Neural cell (in vitro differentiated cells): Measurements from ENCODE around the gene DPP6. TPM values are rescaled to one million over a fixed set of nuclear protein-coding genes. Genes with fewer than 3 reads are reported as not detected.

ENCODE experiments used
- H2AFZ ChIP-seq: fragments of 200-600, 300-800 bp; sonication (generic), shearing (Covaris generic); 2 replicates; pipeline ENCODE4 v1.6.0; 2014; ENCODE audit warnings: low read depth, mild to moderate bottlenecking, antibody characterized with exemption, low read length, moderate library complexity
- H3F3A ChIP-seq: fragments of 200-600 bp; shearing (Covaris generic); 2 replicates; pipeline ENCODE4 v1.6.1; 2016; ENCODE audit warnings: mild to moderate bottlenecking, moderate library complexity, mixed read lengths, antibody characterized with exemption, low read length; ENCODE audit not compliant: insufficient read depth, poor library complexity, severe bottlenecking
- H3K27ac ChIP-seq: fragments of 200-600, 300-800 bp; sonication (generic), shearing (Covaris generic); 2 replicates; pipeline ENCODE4 v1.5.1; 2014; ENCODE audit warnings: mild to moderate bottlenecking, low read length, moderate library complexity
- H3K27me3 ChIP-seq: fragments of 300-800, 200-600 bp; sonication (generic), shearing (Covaris generic); 2 replicates; pipeline ENCODE4 v1.6.0; 2014; ENCODE audit warnings: mild to moderate bottlenecking, low read depth, low read length, moderate library complexity; ENCODE audit not compliant: insufficient read depth
- H3K36me3 ChIP-seq: fragments of 300-800, 200-600 bp; sonication (generic), shearing (Covaris generic); 2 replicates; pipeline ENCODE4 v1.5.1; 2014; ENCODE audit warnings: mild to moderate bottlenecking, antibody characterized with exemption, low read length, moderate library complexity; ENCODE audit not compliant: insufficient read depth
- H3K4me2 ChIP-seq: fragments of 300-800, 200-600 bp; sonication (generic), shearing (Covaris generic); 2 replicates; pipeline ENCODE4 v1.6.0; 2014; ENCODE audit warnings: mild to moderate bottlenecking, low read length
- H3K4me3 ChIP-seq: fragments of 300-800, 200-600 bp; sonication (generic), shearing (Covaris generic); 2 replicates; pipeline ENCODE4 v1.5.1; 2014; ENCODE audit warnings: mild to moderate bottlenecking, low read length, moderate library complexity
- H3K79me2 ChIP-seq: fragments of 200-600 bp; shearing (Covaris generic); replicated peaks from 2 replicates; pipeline ENCODE4 v1.6.0; 2014; ENCODE audit warnings: mild to moderate bottlenecking, low read length, moderate library complexity; ENCODE audit not compliant: insufficient read depth
- H3K9ac ChIP-seq: fragments of 300-800, 200-600 bp; sonication (generic), shearing (Covaris generic); 2 replicates; pipeline ENCODE4 v1.6.1; 2016; ENCODE audit warnings: mild to moderate bottlenecking, low read length, mixed read lengths
- H3K9me2 ChIP-seq: fragments of 200-600 bp; shearing (Covaris generic); 2 replicates; pipeline ENCODE4 v1.6.1; 2016; ENCODE audit warnings: mild to moderate bottlenecking, low read length, mixed read lengths; ENCODE audit not compliant: insufficient read depth
- H3K9me3 ChIP-seq: fragments of 200-600, 300-800 bp; sonication (generic), shearing (Covaris generic); 2 replicates; pipeline ENCODE4 v1.6.1; 2016; ENCODE audit warnings: mild to moderate bottlenecking, mixed run types, low read length, moderate library complexity, mixed read lengths
- H4K20me1 ChIP-seq: fragments of 200-600 bp; shearing (Covaris generic); 2 replicates; pipeline ENCODE4 v1.6.1; 2016; ENCODE audit warnings: mild to moderate bottlenecking, mixed run types; ENCODE audit not compliant: insufficient read depth
- EP300 ChIP-seq: fragments of 450-650 bp; conservative IDR thresholded peaks from 2 replicates; pipeline ENCODE4 v1.6.1; 2014; ENCODE audit warnings: antibody characterized with exemption, mild to moderate bottlenecking, moderate library complexity; ENCODE audit not compliant: poor library complexity, severe bottlenecking
- EZH2 ChIP-seq: fragments of 200-600, 300-800 bp; shearing (Covaris generic), sonication (generic); IDR thresholded peaks from 2 replicates; pipeline ENCODE4 v1.6.1; 2014; ENCODE audit warnings: antibody characterized with exemption, low read length, borderline replicate concordance, mild to moderate bottlenecking; ENCODE audit not compliant: insufficient read depth, poor library complexity, severe bottlenecking
- MXI1 ChIP-seq: fragments of 450-650 bp; conservative IDR thresholded peaks from 2 replicates; pipeline ENCODE4 v1.6.1; 2014; ENCODE audit warnings: antibody characterized with exemption, mild to moderate bottlenecking; ENCODE audit not compliant: poor library complexity, severe bottlenecking
- POLR2AphosphoS5 ChIP-seq: IDR thresholded peaks from 2 replicates; pipeline ENCODE4 v1.6.1; 2012
- RAD21 ChIP-seq: fragments of 450-650 bp; conservative IDR thresholded peaks from 2 replicates; pipeline ENCODE4 v1.6.1; 2014; ENCODE audit warnings: antibody characterized with exemption, mild to moderate bottlenecking, moderate library complexity
- SMC3 ChIP-seq: fragments of 450-650 bp; conservative IDR thresholded peaks from 2 replicates; pipeline ENCODE4 v1.6.1; 2014; ENCODE audit warnings: antibody characterized with exemption, mild to moderate bottlenecking, moderate library complexity; ENCODE audit not compliant: poor library complexity
- TAF1 ChIP-seq: IDR thresholded peaks from 2 replicates; pipeline ENCODE4 v1.6.1; 2012; ENCODE audit warnings: low read depth
- polyA plus RNA-seq: library from polyadenylated mRNA; depleted of rRNA; stranded (reverse); fragments of >200 nt; gene quantifications from 2 replicates; pipeline ENCODE4 v1.2.3, GENCODE V29; 2014
- TF ChIP-seq, protein P1 (sequence below): IDR thresholded peaks from 2 replicates; pipeline ENCODE4 v1.6.1; 2012; ENCODE audit warnings: borderline replicate concordance
- TF ChIP-seq, protein P2 (sequence below): fragments of 450-650 bp; IDR thresholded peaks from 2 replicates; pipeline ENCODE4 v1.5.1; 2014; ENCODE audit warnings: antibody characterized with exemption, mild to moderate bottlenecking, moderate library complexity; ENCODE audit not compliant: poor library complexity, severe bottlenecking

Gene DPP6
- polyA plus RNA-seq, 1 donor from 2014 or later: 20.4 TPM

DNA sequence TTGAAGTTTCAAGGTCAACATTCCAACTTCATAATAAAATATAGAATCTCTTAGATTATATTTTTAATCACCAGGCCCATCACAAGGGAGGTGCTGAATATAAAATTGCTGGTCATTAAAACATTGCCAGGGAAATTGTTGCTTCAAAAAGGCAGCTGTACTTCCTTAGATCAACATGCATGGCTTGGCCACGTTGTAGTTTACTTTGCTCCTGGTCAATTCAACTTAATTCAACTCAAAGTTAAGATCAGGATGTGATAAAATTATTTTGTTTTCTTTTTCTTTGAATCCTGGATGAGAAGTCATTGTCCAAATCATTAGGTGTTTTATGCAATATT, 633.3 kb downstream of the DPP6 start:
- no peak overlapping the region for H3K4me2 ChIP-seq
- TF ChIP-seq EZH2 (no peak), RAD21 (no peak)
- TF ChIP-seq, protein P1, sequence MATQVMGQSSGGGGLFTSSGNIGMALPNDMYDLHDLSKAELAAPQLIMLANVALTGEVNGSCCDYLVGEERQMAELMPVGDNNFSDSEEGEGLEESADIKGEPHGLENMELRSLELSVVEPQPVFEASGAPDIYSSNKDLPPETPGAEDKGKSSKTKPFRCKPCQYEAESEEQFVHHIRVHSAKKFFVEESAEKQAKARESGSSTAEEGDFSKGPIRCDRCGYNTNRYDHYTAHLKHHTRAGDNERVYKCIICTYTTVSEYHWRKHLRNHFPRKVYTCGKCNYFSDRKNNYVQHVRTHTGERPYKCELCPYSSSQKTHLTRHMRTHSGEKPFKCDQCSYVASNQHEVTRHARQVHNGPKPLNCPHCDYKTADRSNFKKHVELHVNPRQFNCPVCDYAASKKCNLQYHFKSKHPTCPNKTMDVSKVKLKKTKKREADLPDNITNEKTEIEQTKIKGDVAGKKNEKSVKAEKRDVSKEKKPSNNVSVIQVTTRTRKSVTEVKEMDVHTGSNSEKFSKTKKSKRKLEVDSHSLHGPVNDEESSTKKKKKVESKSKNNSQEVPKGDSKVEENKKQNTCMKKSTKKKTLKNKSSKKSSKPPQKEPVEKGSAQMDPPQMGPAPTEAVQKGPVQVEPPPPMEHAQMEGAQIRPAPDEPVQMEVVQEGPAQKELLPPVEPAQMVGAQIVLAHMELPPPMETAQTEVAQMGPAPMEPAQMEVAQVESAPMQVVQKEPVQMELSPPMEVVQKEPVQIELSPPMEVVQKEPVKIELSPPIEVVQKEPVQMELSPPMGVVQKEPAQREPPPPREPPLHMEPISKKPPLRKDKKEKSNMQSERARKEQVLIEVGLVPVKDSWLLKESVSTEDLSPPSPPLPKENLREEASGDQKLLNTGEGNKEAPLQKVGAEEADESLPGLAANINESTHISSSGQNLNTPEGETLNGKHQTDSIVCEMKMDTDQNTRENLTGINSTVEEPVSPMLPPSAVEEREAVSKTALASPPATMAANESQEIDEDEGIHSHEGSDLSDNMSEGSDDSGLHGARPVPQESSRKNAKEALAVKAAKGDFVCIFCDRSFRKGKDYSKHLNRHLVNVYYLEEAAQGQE: no peak
- H3K9me2 ChIP-seq: no peaks in the 10 kb centered on the region
- no peak overlapping the region for H3K27ac ChIP-seq
- no peak overlapping the region for H3K9ac ChIP-seq
- no peaks in the 10 kb centered on the region for H3K79me2 ChIP-seq
- no peak overlapping the region for H3K4me3 ChIP-seq
- no peaks in the 10 kb centered on the region for H3K36me3 ChIP-seq
- H3F3A ChIP-seq: no peaks in the 10 kb centered on the region
- H3K9me3 ChIP-seq: no peaks in the 10 kb centered on the region
- H2AFZ ChIP-seq: no peak overlapping the region
- no peaks in the 10 kb centered on the region for H3K27me3 ChIP-seq
- H4K20me1 ChIP-seq: no peaks in the 10 kb centered on the region

GRCh38 chr7:154686305-154686704, 634.1 kb downstream of the DPP6 start:
- no peaks in the 10 kb centered on the region for H3K27me3 ChIP-seq
- no peaks in the 10 kb centered on the region for H3K36me3 ChIP-seq
- no peak overlapping the region for H2AFZ ChIP-seq
- no peak overlapping the region for H3K4me3 ChIP-seq
- H3K9me2 ChIP-seq: no peaks in the 10 kb centered on the region
- no peaks in the 10 kb centered on the region for H3K9me3 ChIP-seq
- H3K27ac ChIP-seq: no peak overlapping the region
- H3K4me2 ChIP-seq: no peak overlapping the region
- no peak overlapping the region for H3K9ac ChIP-seq
- no peaks in the 10 kb centered on the region for H3F3A ChIP-seq
- H4K20me1 ChIP-seq: no peaks in the 10 kb centered on the region
- H3K79me2 ChIP-seq: no peaks in the 10 kb centered on the region
- TF ChIP-seq EP300: no peak
- TF ChIP-seq TAF1: no peak
- TF ChIP-seq, protein P2, sequence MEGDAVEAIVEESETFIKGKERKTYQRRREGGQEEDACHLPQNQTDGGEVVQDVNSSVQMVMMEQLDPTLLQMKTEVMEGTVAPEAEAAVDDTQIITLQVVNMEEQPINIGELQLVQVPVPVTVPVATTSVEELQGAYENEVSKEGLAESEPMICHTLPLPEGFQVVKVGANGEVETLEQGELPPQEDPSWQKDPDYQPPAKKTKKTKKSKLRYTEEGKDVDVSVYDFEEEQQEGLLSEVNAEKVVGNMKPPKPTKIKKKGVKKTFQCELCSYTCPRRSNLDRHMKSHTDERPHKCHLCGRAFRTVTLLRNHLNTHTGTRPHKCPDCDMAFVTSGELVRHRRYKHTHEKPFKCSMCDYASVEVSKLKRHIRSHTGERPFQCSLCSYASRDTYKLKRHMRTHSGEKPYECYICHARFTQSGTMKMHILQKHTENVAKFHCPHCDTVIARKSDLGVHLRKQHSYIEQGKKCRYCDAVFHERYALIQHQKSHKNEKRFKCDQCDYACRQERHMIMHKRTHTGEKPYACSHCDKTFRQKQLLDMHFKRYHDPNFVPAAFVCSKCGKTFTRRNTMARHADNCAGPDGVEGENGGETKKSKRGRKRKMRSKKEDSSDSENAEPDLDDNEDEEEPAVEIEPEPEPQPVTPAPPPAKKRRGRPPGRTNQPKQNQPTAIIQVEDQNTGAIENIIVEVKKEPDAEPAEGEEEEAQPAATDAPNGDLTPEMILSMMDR: no peak
- no peak for TF ChIP-seq POLR2AphosphoS5
- TF ChIP-seq EZH2: no peak
- TF ChIP-seq, protein P1: no peak
- no peak for TF ChIP-seq RAD21
- no peak for TF ChIP-seq MXI1
- no peak for TF ChIP-seq SMC3
